MM.1S (cell line): ENCODE measurements around the gene MALRD1.

Experiments
- DNase-seq: peaks from one replicate; pipeline ENCODE4 v3.0.0-alpha.2; 2015
- H2AFZ ChIP-seq: fragments of 300-600 bp; sonication (generic); 2 replicates; pipeline ENCODE4 v1.6.0; 2016; ENCODE audit warnings: antibody characterized with exemption, low read length
- H3F3A ChIP-seq: fragments of 300-600 bp; sonication (generic); 2 replicates; pipeline ENCODE4 v1.6.1; 2016; ENCODE audit warnings: mild to moderate bottlenecking, antibody characterized with exemption, low read length, moderate library complexity, mixed read lengths; ENCODE audit not compliant: insufficient read depth
- H3K27ac ChIP-seq: fragments of 300-600 bp; sonication (generic); 2 replicates; pipeline ENCODE4 v1.5.1; 2016; ENCODE audit warnings: mild to moderate bottlenecking, low read length
- H3K27me3 ChIP-seq: fragments of 300-600 bp; sonication (generic); replicated peaks from 2 replicates; pipeline ENCODE4 v1.6.0; 2016; ENCODE audit warnings: low read length; ENCODE audit not compliant: insufficient read depth
- H3K36me3 ChIP-seq: fragments of 300-600 bp; sonication (generic); replicated peaks from 2 replicates; pipeline ENCODE4 v1.6.1; 2016; ENCODE audit warnings: mild to moderate bottlenecking, low read length, mixed read lengths; ENCODE audit not compliant: insufficient read depth
- H3K4me1 ChIP-seq: fragments of 300-600 bp; sonication (generic); 2 replicates; pipeline ENCODE4 v1.6.1; 2016; ENCODE audit warnings: low read length, mixed read lengths
- H3K4me2 ChIP-seq: fragments of 300-600 bp; sonication (generic); 2 replicates; pipeline ENCODE4 v1.6.0; 2016; ENCODE audit warnings: low read depth, low read length
- H3K4me3 ChIP-seq: fragments of 300-600 bp; sonication (generic); 2 replicates; pipeline ENCODE4 v1.5.1; 2016; ENCODE audit warnings: low read length, mixed read lengths
- H3K79me2 ChIP-seq: fragments of 300-600 bp; sonication (generic); 2 replicates; pipeline ENCODE4 v1.6.1; 2016; ENCODE audit warnings: mixed run types, low read length, mixed read lengths
- H3K9ac ChIP-seq: fragments of 300-600 bp; sonication (generic); 2 replicates; pipeline ENCODE4 v1.6.1; 2016; ENCODE audit warnings: low read length, mixed read lengths
- H3K9me2 ChIP-seq: fragments of 300-600 bp; sonication (generic); replicated peaks from 2 replicates; pipeline ENCODE4 v1.6.1; 2016; ENCODE audit warnings: mild to moderate bottlenecking, low read length, mixed read lengths; ENCODE audit not compliant: insufficient read depth
- H3K9me3 ChIP-seq: fragments of 300-600 bp; sonication (generic); replicated peaks from 2 replicates; pipeline ENCODE4 v1.6.1; 2016; ENCODE audit warnings: mild to moderate bottlenecking, low read length, mixed read lengths; ENCODE audit not compliant: insufficient read depth
- H4K20me1 ChIP-seq: fragments of 300-600 bp; sonication (generic); 2 replicates; pipeline ENCODE4 v1.6.1; 2016; ENCODE audit warnings: mild to moderate bottlenecking, low read length, moderate library complexity, mixed read lengths; ENCODE audit not compliant: insufficient read depth
- EZH2 ChIP-seq: fragments of 300-600 bp; sonication (generic); optimal IDR thresholded peaks from 2 replicates; pipeline ENCODE3; 2017; ENCODE audit warnings: low read depth, mild to moderate bottlenecking, antibody characterized with exemption, low read length, mixed read lengths
- EZH2phosphoT487 ChIP-seq: fragments of 300-600 bp; sonication (generic); IDR thresholded peaks from 2 replicates; pipeline ENCODE4 v1.6.1; 2018; ENCODE audit warnings: antibody characterized with exemption, low read length
- TF ChIP-seq, protein P1 (sequence below): fragments of 300-600 bp; sonication (generic); IDR thresholded peaks from 2 replicates; pipeline ENCODE4 v1.5.1; 2016; ENCODE audit warnings: antibody characterized with exemption, low read length, mixed read lengths

Gene MALRD1

DNA sequence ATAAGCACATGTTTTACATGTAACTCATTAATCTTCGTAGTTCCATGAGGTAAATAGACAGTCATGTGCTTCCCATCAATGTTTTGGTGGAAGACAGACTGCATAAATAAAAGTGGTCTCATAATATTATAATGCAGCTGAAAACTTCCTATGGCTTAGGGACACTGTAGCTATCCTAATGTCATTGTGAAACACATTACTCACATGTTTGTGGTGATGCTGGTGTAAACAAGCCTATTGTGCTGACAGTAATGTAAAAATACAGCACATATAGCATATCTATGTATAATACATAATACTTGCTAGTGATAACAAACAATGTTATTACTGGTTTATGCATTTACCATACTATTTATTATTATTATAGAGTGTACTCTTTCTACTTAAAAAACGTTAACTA is 730.4 kb downstream of the MALRD1 start:
- Histone ChIP-seq H3K9ac (no peak overlapping the region), H3K79me2 (no peaks in the 10 kb centered on the region), H3K9me2 (no peaks in the 10 kb centered on the region), H4K20me1 (no peaks in the 10 kb centered on the region), H3K4me3 (no peak overlapping the region), H3F3A (no peaks in the 10 kb centered on the region), H3K27ac (no peak overlapping the region), H3K27me3 (no peaks in the 10 kb centered on the region), H3K4me2 (no peak overlapping the region), H3K9me3 (no peaks in the 10 kb centered on the region), H3K4me1 (no peaks in the 10 kb centered on the region), H3K36me3 (no peaks in the 10 kb centered on the region), H2AFZ (no peak overlapping the region)
- no peak for DNase-seq
- TF ChIP-seq, protein P1, sequence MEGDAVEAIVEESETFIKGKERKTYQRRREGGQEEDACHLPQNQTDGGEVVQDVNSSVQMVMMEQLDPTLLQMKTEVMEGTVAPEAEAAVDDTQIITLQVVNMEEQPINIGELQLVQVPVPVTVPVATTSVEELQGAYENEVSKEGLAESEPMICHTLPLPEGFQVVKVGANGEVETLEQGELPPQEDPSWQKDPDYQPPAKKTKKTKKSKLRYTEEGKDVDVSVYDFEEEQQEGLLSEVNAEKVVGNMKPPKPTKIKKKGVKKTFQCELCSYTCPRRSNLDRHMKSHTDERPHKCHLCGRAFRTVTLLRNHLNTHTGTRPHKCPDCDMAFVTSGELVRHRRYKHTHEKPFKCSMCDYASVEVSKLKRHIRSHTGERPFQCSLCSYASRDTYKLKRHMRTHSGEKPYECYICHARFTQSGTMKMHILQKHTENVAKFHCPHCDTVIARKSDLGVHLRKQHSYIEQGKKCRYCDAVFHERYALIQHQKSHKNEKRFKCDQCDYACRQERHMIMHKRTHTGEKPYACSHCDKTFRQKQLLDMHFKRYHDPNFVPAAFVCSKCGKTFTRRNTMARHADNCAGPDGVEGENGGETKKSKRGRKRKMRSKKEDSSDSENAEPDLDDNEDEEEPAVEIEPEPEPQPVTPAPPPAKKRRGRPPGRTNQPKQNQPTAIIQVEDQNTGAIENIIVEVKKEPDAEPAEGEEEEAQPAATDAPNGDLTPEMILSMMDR = no peak
- TF ChIP-seq EZH2phosphoT487 (no peak), EZH2 (no peak)

DNA sequence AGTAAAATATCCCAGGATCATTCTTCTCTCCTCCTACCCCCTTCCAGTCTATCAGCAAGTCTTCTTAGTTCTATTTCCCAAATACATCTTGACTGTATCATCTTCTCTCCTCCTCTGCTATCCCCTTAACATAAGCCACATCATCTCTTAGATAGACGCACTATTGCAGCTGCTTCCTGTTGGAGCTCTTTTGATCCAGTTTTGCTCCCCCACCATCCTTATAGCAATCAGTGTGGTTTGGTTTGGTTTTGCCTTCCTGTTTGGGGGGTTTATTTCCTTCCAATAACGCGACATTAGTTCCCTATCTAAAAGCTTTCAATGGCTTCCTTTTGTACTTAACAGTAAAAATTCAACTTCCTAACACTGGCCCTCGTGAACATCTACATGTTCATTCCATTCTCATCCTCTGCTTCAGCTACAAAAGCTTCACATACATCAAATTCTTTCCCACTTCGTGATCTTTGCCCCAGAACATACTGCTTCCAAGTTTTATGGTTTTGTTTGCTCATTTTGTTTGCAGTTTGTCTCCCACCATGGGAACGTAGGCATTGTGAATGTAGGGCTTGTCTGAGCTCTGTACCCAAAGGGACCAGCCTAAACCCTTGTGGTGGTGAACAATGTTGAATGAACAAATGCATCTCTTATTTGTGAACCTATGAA is 734.0 kb downstream of the MALRD1 start:
- no peak overlapping the region for H3K4me3 ChIP-seq
- H3K27ac ChIP-seq = no peak overlapping the region
- no peaks in the 10 kb centered on the region for H3K79me2 ChIP-seq
- no peak overlapping the region for H3K4me2 ChIP-seq
- H3K36me3 ChIP-seq = no peaks in the 10 kb centered on the region
- H3K9me2 ChIP-seq = no peaks in the 10 kb centered on the region
- DNase-seq = no peak
- no peaks in the 10 kb centered on the region for H4K20me1 ChIP-seq
- no peak overlapping the region for H3K9ac ChIP-seq
- TF ChIP-seq, protein P1 = no peak
- TF ChIP-seq EZH2phosphoT487 = no peak
- TF ChIP-seq EZH2 = no peak
- no peak overlapping the region for H2AFZ ChIP-seq
- H3F3A ChIP-seq = no peaks in the 10 kb centered on the region
- H3K4me1 ChIP-seq = no peaks in the 10 kb centered on the region
- H3K27me3 ChIP-seq = no peaks in the 10 kb centered on the region
- no peaks in the 10 kb centered on the region for H3K9me3 ChIP-seq

DNA sequence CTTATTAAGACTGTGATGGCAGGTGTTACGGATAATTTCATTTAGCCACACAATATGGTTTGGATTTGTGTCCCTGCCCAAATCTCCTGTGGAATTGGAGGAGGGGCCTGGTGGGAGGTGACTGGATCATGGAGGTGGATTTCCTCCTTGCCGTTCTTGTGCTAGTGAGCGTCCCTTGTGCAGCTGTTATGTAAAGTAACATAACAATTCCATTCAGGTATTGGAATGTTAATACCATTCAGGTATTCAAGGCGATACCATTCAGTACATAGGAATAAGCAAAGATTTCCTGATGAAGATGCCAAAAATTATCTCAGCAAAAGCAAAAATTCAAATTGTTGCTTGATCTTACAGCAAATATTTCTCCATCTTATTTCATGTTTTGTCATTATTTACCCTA is 735.1 kb downstream of the MALRD1 start:
- no peak overlapping the region for H3K4me3 ChIP-seq
- H3K9ac ChIP-seq = no peak overlapping the region
- no peak overlapping the region for H3K27ac ChIP-seq
- no peaks in the 10 kb centered on the region for H3K79me2 ChIP-seq
- H3K9me3 ChIP-seq = no peaks in the 10 kb centered on the region
- H3K4me1 ChIP-seq = no peaks in the 10 kb centered on the region
- H3F3A ChIP-seq = no peaks in the 10 kb centered on the region
- no peaks in the 10 kb centered on the region for H4K20me1 ChIP-seq
- TF ChIP-seq EZH2 (no peak), EZH2phosphoT487 (no peak)
- TF ChIP-seq, protein P1 = no peak
- no peak overlapping the region for H2AFZ ChIP-seq
- no peaks in the 10 kb centered on the region for H3K27me3 ChIP-seq
- no peak for DNase-seq
- no peak overlapping the region for H3K4me2 ChIP-seq
- no peaks in the 10 kb centered on the region for H3K36me3 ChIP-seq
- no peaks in the 10 kb centered on the region for H3K9me2 ChIP-seq
